ENCODE data around the gene VAMP7.
"Not testable (repeated sequence)": the region's sequence is repeated elsewhere in the genome, so short reads cannot be mapped to it uniquely, and the experiment has no call there.

Gene VAMP7

DNA sequence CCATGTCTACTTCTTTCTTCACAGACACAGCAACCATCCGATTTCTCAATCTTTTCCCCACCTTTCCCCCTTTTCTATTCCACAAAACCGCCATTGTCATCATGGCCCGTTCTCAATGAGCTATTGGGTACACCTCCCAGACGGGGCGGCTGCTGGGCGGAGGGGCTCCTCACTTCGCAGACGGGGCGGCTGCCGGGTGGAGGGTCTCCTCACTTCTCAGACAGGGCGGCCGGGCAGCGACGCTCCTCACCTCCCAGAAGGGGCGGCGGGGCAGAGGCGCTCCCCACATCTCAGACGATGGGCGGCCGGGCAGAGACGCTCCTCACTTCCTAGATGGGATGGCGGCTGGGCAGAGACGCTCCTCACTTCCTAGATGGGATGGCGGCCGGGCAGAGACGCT is 26.5 kb downstream of the VAMP7 start:
- not testable (repeated sequence) for DNase-seq (ENCODE audit: low read depth)

DNA sequence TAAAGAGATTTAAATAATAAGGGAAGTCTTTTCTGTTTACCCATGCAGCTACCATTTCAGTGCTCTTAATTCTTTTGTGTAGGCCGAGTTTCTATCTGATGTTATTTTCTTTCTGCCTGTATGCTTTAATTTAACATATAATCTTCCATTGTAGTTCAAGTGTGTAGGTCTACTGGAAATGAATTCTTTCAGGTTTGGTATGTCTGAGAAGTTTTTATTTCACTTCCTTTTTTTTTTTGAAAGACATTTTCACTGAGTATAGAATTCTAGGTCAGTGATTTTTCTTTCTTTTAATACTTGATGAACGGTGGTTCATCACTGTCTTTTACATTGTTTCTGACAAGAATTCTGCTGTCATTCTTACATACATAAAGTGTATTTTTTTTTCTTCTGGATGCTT is 42.1 kb downstream of the VAMP7 start:
- no peak for DNase-seq (ENCODE audit: low read depth)

DNA sequence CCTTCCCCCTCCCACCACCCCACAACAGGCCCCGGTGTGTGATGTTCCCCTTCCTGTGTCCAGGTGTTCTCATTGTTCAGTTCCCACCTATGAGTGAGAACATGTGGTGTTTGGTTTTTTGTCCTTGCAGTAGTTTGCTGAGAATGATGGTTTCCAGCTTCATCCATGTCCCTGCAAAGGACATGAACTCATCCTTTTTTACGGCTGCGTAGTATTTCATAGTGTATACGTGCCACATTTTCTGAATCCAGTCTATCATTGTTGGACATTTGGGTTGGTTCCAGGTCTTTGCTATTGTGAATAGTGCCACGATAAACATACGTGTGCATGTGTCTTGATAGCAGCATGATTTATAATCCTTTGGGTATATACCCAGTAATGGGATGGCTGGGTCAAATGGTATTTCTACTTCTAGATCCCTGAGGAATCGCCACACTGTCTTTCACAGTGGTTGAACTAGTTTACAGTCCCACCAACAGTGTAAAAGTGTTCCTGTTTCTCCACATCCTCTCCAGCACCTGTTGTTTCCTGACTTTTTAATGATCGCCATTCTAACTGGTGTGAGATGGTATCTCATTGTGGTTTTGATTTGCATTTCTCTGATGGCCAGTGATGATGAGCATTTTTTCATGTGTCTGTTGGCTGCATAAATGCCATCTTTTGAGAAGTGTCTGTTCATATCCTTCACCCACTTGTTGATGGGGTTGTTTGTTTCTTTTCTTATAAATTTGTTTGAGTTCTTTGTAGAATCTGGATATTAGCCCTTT is 49.9 kb downstream of the VAMP7 start:
- DNase-seq (ENCODE audit: low read depth), result not testable (repeated sequence)

DNA sequence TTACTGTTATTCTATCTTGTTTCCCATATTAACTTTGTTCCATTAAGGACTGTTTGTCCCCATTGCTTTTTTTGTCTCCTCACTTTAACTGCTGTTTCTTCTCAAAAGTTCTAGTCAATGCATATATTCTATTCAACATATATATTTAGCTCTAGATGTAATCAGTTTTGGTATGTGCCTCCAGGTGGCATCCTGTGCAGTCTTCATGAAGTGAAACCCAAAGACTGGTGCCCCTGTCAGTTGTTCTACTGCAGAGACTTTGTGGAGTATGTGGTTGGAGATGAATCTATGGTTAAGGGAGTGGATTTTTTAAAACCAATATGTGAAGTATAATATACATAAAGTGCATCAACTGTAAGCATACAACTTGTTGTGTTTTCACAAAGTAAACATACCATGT is 57.0 kb downstream of the VAMP7 start:
- DNase-seq (ENCODE audit: low read depth), result no peak

DNA sequence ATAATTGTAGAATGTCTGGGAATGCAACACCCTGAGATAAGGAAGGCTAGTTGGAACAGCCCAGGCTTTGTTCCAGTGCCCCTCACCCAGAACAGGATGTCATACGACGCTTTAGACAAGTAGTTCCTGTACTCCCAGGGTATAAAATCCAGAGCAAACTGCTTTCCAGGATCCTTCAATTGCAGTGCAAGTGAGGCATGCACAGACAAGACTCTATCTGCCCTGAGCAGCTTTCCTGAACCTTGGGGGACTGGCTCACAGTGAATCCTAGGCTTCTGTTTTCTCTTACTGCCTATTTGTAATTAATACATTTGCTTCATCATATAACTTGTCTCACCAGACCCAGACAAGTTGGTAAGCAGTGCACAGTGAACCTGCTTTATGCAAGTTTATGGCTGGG is 68.0 kb downstream of the VAMP7 start:
- DNase-seq (ENCODE audit: low read depth), result no peak

DNA sequence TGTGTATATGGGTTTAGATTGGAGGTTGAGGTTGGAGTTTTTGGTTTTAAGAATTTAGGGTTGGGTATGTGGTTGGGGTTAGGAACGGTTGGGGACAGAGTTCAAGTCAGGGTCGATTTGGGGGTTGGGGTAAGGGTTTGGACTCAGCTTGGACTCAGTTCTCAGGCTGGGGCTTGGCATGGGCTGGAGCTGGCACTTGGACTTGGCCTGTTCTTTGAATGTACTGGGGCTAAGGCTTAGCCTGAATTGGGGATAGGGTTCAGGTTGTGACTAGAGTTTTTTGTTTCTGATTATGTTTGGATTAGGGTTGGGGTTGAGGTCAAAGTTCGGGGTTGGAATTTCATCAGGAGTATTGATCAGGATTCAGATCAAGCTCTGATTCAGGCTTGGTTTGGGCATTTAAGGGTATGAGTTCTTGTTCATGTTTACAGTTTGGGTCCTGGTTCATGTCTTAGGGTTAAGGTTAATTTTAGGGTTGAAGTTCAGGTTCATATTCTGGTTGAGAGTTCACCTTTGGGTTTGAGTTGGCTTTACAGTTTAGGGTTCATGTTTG is 70.2 kb downstream of the VAMP7 start:
- no peak for DNase-seq (ENCODE audit: low read depth)

DNA sequence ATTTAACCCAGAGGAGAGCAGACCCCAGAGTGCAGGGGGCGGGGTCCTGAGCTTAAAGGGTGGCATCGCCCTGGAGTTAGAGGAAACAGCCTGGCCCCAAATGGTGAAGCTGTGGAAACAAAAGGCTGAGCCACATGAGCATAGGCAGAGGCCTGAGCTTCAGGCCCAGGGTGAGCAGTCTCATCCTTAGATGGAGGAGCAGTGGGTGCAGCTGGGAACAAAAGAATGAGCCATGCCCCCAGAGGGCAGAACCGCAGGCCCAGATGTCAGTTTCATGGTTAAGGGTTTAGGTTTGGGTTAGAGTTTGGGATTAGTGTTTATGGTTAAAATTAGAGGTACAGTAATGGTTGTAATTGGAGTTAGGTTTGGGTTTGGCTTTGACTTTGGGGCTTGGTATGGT is 71.9 kb downstream of the VAMP7 start:
- no peak for DNase-seq (ENCODE audit: low read depth)

DNA sequence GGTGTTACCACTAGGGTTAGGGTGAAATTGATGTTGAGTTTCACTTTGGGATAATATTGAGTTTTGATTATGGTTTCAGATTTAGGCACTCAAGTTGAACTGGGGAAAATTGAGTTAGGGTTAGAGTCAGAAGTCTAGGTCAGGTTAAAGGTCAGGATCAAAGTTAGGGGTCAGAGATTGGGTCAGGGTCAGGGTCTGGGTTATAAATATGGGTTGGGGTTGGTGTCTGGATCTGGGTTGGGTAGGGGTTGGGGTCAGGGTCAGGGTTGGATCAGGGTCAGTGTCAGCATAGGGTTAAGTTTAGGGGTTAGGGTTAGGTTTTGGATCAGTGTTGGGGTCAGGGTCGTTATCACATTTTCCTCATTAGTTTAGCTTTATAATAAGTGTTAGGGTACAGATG is 73.6 kb downstream of the VAMP7 start:
- DNase-seq (ENCODE audit: low read depth), result no peak

DNA sequence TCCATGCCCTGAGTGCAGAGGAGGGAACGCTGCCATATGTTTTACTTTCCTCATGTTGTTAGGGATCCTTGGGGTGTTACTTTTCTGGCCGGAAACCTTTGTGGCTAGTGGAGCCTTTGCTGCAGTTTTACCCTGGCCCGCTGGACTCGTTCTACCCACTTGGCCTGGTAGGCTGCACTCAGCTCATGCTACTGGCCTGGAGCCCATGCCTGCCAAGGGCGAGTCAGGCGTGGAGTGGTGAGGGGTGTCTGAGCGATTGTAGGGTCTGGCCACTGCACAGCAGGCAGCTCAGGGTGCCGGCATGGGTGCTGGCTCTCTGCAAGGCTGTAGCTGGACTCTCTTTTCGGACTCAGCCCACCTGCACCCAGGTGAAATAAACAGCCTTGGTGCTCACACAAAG is 75.0 kb downstream of the VAMP7 start:
- DNase-seq (ENCODE audit: low read depth), result no peak

DNA sequence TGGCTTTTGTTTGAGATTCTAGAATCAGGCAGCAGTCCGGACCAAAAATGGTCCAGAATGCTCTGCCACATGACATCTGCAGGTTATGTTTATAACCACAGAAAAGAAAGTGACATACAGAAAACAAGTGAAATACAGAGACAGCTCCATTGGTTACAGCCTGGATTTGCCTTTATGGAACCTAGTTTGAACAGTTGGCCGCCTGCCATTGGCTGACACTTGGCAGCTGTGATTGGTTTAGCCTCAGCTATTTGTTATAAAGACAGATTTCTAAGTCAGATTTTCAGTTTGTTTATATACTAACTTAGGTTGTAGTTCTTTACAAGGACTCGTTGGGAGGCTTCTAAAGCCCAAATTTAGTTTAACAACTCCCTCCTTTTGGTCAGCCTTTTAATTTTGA is 75.5 kb downstream of the VAMP7 start:
- no peak for DNase-seq (ENCODE audit: low read depth)

DNA sequence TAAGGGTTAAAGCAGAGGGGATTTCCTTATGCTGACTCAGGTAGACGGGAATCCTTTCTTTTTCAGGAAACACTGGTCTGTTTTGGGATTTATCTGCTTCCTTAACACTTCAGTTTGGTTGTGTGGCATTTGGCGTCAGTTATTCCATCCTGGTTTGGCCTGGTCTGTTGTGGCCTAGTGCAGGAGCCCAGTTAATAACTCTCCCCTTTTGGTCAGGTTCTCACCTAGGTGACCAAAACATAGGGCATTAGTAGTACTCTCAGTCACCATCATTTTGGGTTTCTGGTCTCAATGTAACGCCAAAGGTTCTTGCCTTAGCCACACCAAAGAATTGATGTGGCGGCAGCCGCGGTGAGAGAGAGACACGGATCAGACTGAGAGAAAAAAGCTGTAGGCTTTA is 76.7 kb downstream of the VAMP7 start:
- DNase-seq (ENCODE audit: low read depth), result no peak

DNA sequence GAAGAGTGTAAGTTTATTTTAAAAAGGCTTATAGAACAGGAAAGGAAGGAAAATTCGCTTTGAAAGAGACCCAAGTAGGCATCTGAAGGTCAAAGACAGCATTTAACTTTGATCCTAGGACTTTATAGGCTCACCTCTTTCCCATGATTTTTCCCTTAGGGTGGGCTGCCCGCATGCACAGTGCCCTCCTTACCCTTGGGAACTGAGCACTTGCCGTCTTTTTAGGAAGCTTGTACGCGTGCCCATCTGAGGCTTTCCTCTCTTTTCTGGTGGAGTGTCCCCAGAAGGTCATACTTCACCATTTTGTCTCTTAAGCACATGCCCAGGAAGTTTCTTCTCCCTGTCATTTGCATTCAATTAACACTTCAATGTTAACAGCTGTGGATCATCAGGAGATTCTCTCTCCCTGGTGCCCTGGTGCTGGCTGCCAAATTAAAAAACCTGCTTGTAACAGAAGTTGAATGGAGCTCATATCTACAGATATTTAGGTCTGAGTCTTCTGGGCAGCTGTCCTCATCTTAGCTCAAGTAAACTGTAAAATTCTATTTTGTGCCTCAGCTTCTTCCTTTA is 78.0 kb downstream of the VAMP7 start:
- no peak for DNase-seq (ENCODE audit: low read depth)

DNA sequence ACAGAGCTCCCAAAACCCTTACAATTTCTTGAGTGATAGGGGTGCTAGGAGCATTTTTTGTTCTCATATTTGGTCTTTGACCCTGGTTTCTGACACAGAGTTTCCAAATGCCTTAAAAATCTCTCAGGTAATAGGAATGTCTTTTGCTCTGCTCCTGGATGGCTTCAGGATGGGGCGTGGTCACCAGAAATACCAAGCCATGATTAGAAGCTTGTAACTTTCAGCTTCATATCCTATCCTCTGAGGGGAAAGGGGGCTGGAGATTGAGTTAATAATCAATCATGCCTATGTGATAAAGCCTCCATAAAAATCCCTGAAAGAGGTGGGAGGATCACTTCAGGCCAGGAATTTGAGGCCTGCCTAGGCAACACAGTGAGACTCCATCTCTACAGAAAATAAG is 81.8 kb downstream of the VAMP7 start:
- no peak for DNase-seq (ENCODE audit: low read depth)

DNA sequence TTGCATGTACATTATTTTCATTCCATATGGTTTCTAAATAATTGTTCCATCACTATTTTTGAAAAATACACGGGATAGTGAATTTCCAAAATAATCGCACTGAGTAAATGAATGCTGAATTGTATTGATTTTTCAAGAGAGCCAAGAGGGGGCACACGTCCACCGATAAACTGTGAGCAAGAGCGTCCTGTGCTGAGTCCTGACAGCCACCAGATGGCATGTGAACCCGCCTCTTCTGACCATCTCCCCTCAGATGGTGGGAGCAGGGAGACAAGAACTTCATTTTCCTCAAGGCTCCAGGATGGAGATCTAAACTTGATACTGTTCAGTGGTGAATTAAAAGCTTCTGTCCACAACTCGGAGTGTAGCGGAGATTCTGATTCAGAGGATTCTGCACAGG is 85.7 kb downstream of the VAMP7 start:
- no peak for DNase-seq (ENCODE audit: low read depth)

DNA sequence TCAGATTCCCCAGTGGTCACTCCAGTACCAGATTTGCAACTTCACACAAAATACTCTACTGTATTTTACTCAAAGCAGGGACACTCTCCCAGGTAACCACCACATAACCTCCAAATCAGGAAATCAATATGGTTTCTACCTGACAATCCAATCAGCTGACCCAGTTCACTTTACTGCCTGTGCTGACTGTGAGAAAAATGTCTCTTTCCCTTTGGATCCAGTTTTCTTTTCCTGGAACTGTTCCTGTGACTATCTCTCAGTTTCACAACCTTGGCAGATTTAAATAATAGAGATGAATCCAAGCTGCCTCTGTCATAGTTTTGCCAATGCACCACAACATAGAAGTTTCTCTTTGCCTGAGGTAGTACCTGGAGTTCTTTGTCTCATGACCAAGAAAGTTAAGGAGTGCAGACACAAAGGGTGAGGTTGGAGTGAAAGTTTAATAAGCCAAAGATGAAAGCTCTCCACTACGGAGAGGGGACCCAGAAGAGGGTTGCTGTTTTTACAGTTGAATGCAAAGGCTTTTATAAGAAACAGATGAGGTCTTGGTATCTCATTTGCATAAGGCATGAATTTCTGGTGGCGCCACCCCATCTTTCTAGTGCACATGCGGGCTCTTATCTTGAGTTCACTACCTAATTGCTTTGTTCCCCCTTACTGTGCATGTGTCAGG is 86.6 kb downstream of the VAMP7 start:
- no peak for DNase-seq (ENCODE audit: low read depth)

DNA sequence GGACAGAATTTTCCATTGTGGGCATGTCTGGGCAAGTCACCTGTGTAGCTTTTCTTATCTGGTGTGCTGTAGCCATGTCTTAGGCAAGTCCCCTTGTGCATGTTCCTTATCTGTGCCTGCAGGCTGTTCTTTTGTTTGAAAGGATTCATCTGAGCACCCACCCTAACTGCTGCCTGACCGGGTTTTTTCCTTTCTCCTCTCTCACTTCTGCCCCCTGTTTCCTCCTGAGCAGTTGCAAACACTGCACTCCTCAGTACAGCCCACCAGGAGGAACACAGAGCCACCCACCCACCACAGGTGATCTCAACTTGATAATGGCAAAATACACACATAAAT is 87.1 kb downstream of the VAMP7 start:
- no peak for DNase-seq (ENCODE audit: low read depth)

DNA sequence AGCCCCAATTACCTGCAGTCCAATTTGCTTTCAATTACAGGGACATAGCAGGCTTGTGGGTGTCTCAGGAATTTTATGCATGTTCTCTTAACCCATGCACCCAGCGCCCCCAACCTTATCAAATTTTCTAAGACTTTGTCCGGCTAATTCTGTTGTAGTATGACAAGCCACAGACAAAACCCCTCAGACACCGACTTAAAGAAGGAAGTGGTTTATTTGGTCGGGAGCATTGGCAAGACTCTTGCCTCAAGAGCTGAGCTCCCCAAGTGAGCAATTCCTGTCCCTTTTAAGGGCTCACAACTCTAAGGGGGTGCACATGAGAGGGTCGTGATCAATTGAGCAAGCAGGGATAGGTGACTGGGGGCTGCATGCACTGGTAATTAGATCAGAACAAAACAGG is 87.6 kb downstream of the VAMP7 start:
- DNase-seq (ENCODE audit: low read depth), result no peak

DNA sequence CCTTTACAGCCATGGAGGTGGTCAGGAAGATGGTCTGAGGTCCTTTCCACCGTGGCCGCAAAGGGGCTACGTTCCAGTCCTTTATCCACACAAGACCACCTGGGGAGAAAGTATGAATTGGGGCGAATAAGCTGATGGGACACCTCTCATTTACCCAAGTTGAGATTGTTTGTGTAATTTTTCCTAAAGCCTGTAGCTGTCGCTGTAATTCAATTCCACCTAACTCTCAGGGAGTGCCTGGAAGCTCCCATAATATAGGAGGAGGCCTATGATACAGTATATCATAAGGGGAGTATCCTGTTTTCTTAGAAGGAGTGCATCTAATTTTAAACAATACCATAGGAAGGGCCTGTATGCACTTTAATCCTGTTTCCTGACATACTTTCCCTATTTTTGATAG is 90.5 kb downstream of the VAMP7 start:
- not testable (repeated sequence) for DNase-seq (ENCODE audit: low read depth)

DNA sequence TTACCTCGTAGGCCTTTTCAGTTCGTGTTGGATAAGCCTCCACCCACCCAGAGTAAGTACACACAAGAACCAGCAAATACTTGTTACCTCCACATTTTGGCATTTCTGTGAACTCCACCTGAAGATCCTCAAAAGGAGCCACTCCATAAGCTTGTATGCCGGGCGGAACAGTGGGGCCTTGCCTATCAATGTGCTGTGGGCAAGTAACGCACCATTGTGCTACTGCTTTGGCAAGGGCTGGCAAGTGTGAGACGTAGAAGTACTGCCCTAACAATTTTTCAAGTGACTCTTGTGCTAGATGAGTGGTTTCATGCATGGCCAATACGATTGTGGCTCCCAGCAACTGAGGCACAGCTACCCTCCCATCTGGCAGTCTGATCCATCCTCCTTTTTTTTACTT is 91.1 kb downstream of the VAMP7 start:
- not testable (repeated sequence) for DNase-seq (ENCODE audit: low read depth)

DNA sequence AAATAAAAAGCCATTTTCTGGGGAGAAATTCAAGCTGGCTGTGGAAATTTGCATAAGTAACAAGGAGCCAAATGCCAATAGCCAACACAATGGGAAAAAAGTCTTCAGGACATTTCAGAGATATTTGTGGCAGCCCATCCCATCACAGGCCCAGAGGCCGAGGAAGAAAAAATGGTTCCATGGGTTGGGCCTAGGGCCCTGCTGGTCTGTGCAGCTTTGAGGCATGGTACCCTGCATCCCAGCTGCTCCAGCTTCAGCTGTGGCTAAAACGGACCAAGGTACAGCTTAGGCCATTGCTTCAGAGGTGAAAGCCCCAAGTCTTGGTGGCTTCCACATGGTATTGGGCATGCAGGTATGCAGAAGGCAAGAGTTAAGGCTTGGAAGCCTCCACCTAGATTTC is 102.2 kb downstream of the VAMP7 start:
- DNase-seq (ENCODE audit: low read depth), result no peak

DNA sequence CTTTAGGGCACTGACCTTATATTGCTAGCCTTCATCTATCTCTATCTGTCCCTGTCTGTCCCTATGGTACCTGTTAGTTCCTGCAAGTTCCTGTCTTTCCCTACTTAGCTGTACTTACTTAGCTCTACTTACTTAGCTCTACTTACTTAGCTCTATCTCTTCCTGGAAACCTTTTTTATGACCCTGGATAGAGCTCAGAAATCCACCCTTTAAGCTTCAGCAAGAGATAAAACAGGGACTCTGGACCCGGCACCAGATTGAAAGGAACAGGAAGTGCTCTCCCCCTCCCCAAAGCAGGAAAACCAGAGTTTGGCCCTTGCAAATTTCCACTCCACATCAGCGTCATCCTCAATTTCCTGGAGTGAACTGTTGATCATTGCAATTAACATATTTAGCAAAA is 104.1 kb downstream of the VAMP7 start:
- no peak for DNase-seq (ENCODE audit: low read depth)

DNA sequence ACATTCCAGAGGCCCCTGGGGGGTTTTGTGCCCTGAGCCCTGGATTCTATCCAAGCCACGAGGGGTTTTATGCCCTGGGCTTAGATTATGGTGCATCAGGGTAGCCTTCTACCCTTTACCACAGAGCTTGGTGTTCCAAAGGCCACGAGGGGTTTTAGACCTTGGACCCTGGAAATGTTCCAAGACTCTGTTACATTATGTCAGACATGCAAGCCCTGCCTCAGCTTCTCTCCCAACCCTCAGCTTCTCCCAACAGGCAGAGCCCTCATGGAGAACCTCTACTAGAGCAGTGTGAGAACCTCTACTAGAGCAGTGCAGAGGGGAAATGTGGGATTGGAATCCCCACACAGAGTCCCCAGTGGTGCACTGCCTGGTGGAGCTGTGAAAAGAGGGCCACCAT is 105.8 kb downstream of the VAMP7 start:
- not testable (repeated sequence) for DNase-seq (ENCODE audit: low read depth)

DNA sequence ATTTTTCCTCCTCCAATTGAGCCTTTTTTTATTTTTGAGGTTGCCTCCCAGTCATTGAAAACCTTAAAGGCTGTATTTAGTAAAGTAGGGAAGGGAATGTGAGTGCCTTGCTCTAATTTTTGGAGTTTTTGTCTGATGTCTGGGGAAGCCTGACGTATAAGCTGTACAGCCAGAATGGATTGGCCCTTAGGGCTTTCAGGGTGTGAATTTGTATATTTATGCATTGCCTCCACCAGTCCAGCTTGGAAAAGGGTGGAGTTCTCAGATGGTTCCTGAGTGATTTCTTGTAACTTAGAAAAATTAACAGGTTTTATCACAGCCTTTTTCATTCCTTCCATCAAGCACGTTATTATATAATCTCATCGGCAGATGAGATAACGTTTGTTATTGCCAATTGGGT is 107.7 kb downstream of the VAMP7 start:
- DNase-seq (ENCODE audit: low read depth), result no peak

All from stimulated activated CD8-positive, alpha-beta memory T cell treated with anti-CD3 and anti-CD28 coated beads, Interleukin-7, amount 100 ng/mL, for 24 hours (primary cell).